Measurements from ENCODE around the gene PUS3.
"Not testable (repeated sequence)": the region's sequence is repeated elsewhere in the genome, so short reads cannot be mapped to it uniquely, and the experiment has no call there.

Gene PUS3

DNA sequence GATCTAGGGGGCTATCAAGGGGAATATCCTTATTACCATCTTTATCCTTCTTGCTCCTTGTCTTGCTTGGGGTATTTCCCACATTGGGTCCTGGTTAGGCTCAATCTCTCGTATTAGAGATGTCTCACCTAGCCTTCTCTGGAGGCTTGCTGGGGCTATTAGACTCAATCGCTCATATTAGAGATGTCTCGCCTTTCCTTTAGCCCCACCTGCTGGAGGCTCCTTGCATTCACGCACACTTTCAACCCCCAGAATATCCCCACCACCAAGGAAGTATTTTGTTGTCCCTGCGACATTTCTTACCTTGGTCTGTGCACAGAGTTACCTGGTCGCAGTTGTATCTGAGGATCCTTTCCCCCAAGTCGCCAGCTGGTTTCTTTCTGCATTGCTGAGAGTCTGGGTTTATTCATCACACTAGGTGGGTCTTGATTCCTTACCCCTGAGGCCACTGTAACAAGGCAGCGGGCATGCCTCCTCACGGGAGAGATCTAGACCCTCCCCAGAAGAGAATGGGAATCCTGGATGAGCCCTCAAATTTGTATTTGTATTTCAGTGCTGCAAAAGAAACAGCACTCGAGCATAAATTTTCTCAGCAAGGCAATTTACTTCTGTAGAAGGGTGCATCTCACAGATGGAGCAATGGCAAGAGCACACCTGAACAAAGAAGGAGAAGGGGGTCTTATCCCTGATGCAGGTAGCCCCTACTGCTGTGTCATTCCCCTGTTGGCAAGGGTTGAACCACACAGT lies 31.4 kb downstream of the PUS3 start:
- no peak for DNase-seq (ENCODE audit: low read depth in 2 of 2)

DNA sequence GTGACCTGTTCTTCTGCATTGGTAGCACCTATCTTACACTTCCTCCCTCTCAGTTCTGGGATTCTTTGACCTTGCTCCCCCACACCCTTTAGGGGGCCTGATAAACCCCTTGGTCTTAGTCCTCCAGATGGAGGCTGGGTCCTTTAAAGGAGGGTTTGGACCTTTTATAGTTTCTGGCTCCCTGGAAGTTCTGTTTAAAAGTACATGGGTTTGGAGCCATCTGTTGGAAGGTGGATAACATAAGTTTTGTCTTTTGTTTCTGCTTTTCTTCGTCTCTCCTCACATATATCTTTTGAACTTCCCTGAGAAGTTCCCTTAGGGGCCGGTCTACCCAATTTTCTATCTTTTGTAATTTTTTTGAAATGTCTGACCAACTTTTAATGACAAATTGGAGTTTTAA lies 33.5 kb downstream of the PUS3 start:
- no peak for DNase-seq (ENCODE audit: low read depth in 2 of 2)

DNA sequence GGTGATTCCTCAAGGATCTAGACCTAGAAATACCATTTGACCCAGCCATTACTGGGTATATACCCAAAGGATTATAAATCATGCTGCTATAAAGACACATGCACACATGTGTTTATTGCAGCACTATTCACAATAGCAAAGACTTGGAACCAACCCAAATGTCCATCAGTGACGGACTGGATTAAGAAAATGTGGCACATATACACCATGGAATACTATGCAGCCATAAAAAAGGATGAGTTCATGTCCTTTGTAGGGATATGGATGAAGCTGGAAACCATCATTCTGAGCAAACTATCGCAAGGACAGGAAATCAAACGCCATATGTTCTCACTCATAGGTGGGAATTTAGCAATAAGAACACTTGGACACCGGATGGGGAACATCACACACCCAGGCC lies 37.7 kb downstream of the PUS3 start:
- DNase-seq (ENCODE audit: low read depth in 2 of 2), result not testable (repeated sequence)

- not testable (repeated sequence) for DNase-seq (ENCODE audit: low read depth in 2 of 2)
Observed at GRCh38 chr11:125862786-125863185, 40.2 kb downstream of the PUS3 start.

- not testable (repeated sequence) for DNase-seq (ENCODE audit: low read depth in 2 of 2)
Observed at GRCh38 chr11:125857670-125858069, 45.3 kb downstream of the PUS3 start.

DNA sequence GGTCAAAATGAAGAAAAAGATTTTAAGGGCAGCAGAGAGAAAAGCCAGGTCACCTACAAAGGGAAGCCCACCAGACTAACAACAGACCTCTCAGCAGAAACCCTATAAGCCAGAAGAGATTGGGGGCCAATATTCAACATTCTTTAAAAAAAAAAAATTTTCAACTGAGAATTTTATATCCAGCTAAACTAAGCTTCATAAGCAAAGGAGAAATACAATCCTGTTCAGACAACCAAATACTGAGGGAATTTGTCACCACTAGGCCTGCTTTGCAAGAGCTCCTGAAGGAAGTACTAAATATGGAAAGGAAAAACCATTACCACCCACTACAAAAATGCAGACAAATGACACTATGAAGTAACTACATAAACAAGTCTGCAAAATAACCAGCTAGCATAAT lies 56.8 kb downstream of the PUS3 start:
- DNase-seq (ENCODE audit: low read depth in 2 of 2), result no peak
